Neural crest cell (in vitro differentiated cells): ENCODE measurements around the gene BCAR1. TPM values are rescaled to one million over a fixed set of nuclear protein-coding genes. Genes with fewer than 3 reads are reported as not detected.

Experiments used
- DNase-seq: peaks from one replicate; pipeline ENCODE4 v3.0.0; 2021; ENCODE audit warnings: low read depth, mixed read lengths, low spot score
- H3K27ac Mint-ChIP-seq: one replicate; pipeline ENCODE4 v1.8.0; 2021; ENCODE audit warnings: mild to moderate bottlenecking, mixed read lengths; ENCODE audit not compliant: unreplicated experiment
- H3K27me3 Mint-ChIP-seq: 2 replicates; pipeline ENCODE4 v1.8.0; 2021; ENCODE audit warnings: low read depth, mild to moderate bottlenecking, mixed read lengths
- H3K36me3 Mint-ChIP-seq: 2 replicates; pipeline ENCODE4 v1.8.0; 2021; ENCODE audit warnings: low read depth, mild to moderate bottlenecking, mixed read lengths
- H3K4me1 Mint-ChIP-seq: 2 replicates; pipeline ENCODE4 v1.8.0; 2021; ENCODE audit warnings: mixed read lengths
- H3K4me3 Mint-ChIP-seq: one replicate; pipeline ENCODE4 v1.8.0; 2021; ENCODE audit warnings: mild to moderate bottlenecking, mixed read lengths
- H3K9me3 Mint-ChIP-seq: 2 replicates; pipeline ENCODE4 v1.8.0; 2021; ENCODE audit warnings: mixed read lengths
- CTCF ChIP-seq: fragments of 200-600 bp; sonication (generic); conservative IDR thresholded peaks from 2 replicates; pipeline ENCODE4 v1.5.0; 2021; ENCODE audit warnings: antibody characterized with exemption, mild to moderate bottlenecking
- total RNA-seq: library from RNA; stranded (reverse); gene quantifications from 2 replicates; pipeline ENCODE4 v1.2.1, GENCODE V29; 2021

BCAR1 gene
- total RNA-seq, 1 donor from 2014 or later, result 63.8 TPM

GRCh38 chr16:75293173-75293572 lies 41.7 kb upstream of the BCAR1 start:
- no peak for DNase-seq
- Mint-ChIP-seq H3K27ac (no peak overlapping the region), H3K4me3 (no peak overlapping the region), H3K9me3 (no peaks in the 10 kb centered on the region), H3K4me1 (peaks cover 2% of the 10 kb centered on the region), H3K27me3 (no peaks in the 10 kb centered on the region), H3K36me3 (peaks cover 9% of the 10 kb centered on the region)
- TF ChIP-seq CTCF, result no peak

- no peaks in the 10 kb centered on the region for H3K9me3 Mint-ChIP-seq
- TF ChIP-seq CTCF, result no peak
- no peak for DNase-seq
- no peak overlapping the region for H3K27ac Mint-ChIP-seq
- no peak overlapping the region for H3K4me3 Mint-ChIP-seq
- H3K4me1 Mint-ChIP-seq, result no peaks in the 10 kb centered on the region
- H3K36me3 Mint-ChIP-seq, result peaks cover 9% of the 10 kb centered on the region
- H3K27me3 Mint-ChIP-seq, result no peaks in the 10 kb centered on the region
Observed at GRCh38 chr16:75292691-75293090, 41.3 kb upstream of the BCAR1 start.

- Mint-ChIP-seq H3K27ac (no peak overlapping the region), H3K9me3 (no peaks in the 10 kb centered on the region), H3K27me3 (no peaks in the 10 kb centered on the region), H3K4me1 (peaks cover 5% of the 10 kb centered on the region), H3K36me3 (peaks cover 16% of the 10 kb centered on the region), H3K4me3 (no peak overlapping the region)
- DNase-seq, result no peak
- no peak for TF ChIP-seq CTCF
Observed at GRCh38 chr16:75289189-75289588, 37.8 kb upstream of the BCAR1 start.

- no peaks in the 10 kb centered on the region for H3K9me3 Mint-ChIP-seq
- no peak for DNase-seq
- H3K4me3 Mint-ChIP-seq, result no peak overlapping the region
- peak overlapping the region; percentile 73 for H3K27ac Mint-ChIP-seq
- peaks cover 5% of the 10 kb centered on the region for H3K4me1 Mint-ChIP-seq
- no peaks in the 10 kb centered on the region for H3K27me3 Mint-ChIP-seq
- peaks cover 16% of the 10 kb centered on the region for H3K36me3 Mint-ChIP-seq
- TF ChIP-seq CTCF, result no peak
Observed at GRCh38 chr16:75288596-75289120, 37.2 kb upstream of the BCAR1 start.

- Mint-ChIP-seq H3K4me3 (no peak overlapping the region), H3K27ac (peak overlapping the region; percentile 73), H3K36me3 (peaks cover 16% of the 10 kb centered on the region), H3K9me3 (no peaks in the 10 kb centered on the region), H3K27me3 (no peaks in the 10 kb centered on the region), H3K4me1 (peaks cover 5% of the 10 kb centered on the region)
- TF ChIP-seq CTCF, result no peak
- no peak for DNase-seq
Observed at GRCh38 chr16:75288181-75288580, 36.8 kb upstream of the BCAR1 start.
